Fibroblast of lung (primary cell): ENCODE measurements around the gene PTPRM. TPM values are rescaled to one million over a fixed set of nuclear protein-coding genes. Genes with fewer than 3 reads are reported as not detected.

ENCODE experiments used
- DNase-seq, 2 donors: peaks; one replicate each; pipeline versions ENCODE4 v3.0.0 to v3.0.0-alpha.2; 2010; ENCODE audit warnings: low read depth in 2 of 2
- H2AFZ ChIP-seq: 2 replicates; pipeline ENCODE4 v1.5.1; 2012; ENCODE audit warnings: low read length, control low read depth, inconsistent platforms
- H3K27ac ChIP-seq: 2 replicates; pipeline ENCODE4 v1.5.1; 2011; ENCODE audit warnings: low read length, control low read depth; ENCODE audit not compliant: insufficient read depth
- H3K27me3 ChIP-seq: 2 replicates; pipeline ENCODE4 v1.5.1; 2011; ENCODE audit warnings: mild to moderate bottlenecking, low read length; ENCODE audit not compliant: control insufficient read depth, insufficient read depth
- H3K36me3 ChIP-seq: 2 replicates; pipeline ENCODE4 v1.5.1; 2011; ENCODE audit warnings: low read length; ENCODE audit not compliant: control insufficient read depth, insufficient read depth
- H3K4me1 ChIP-seq: 2 replicates; pipeline ENCODE4 v1.5.1; 2011; ENCODE audit warnings: low read length; ENCODE audit not compliant: control insufficient read depth, insufficient read depth; ENCODE audit errors: extremely low read depth
- H3K4me2 ChIP-seq: 2 replicates; pipeline ENCODE4 v1.5.1; 2011; ENCODE audit warnings: low read length, control low read depth; ENCODE audit not compliant: insufficient read depth; ENCODE audit errors: extremely low read depth
- H3K4me3 ChIP-seq, 4 experiments: fragments of 200-600 bp in 1 of 4; sonication (generic) in 1 of 4; replicated peaks in 1 of 4; 2 replicates each; pipeline ENCODE4 v1.5.1; 2011 to 2016; ENCODE audit warnings: low read length in 4 of 4, low read depth in 3 of 4, mild to moderate bottlenecking in 3 of 4, control low read depth in 2 of 4, inconsistent platforms in 1 of 4, mixed read lengths in 1 of 4; ENCODE audit not compliant: insufficient read depth in 1 of 4; ENCODE audit errors: control extremely low read depth in 1 of 4
- H3K79me2 ChIP-seq: 2 replicates; pipeline ENCODE4 v1.5.1; 2012; ENCODE audit warnings: mild to moderate bottlenecking, low read length, inconsistent platforms; ENCODE audit not compliant: control insufficient read depth, insufficient read depth
- H3K9ac ChIP-seq: 2 replicates; pipeline ENCODE4 v1.5.1; 2011; ENCODE audit warnings: mild to moderate bottlenecking, low read length, control low read depth; ENCODE audit not compliant: insufficient read depth
- H3K9me3 ChIP-seq: 2 replicates; pipeline ENCODE4 v1.5.1; 2012; ENCODE audit warnings: low read depth, low read length; ENCODE audit not compliant: control insufficient read depth, insufficient read depth
- H4K20me1 ChIP-seq: 2 replicates; pipeline ENCODE4 v1.5.1; 2011; ENCODE audit warnings: low read length; ENCODE audit not compliant: control insufficient read depth, insufficient read depth; ENCODE audit errors: extremely low read depth
- CTCF ChIP-seq, 2 donors: IDR thresholded peaks in 1 of 2; conservative IDR thresholded peaks in 1 of 2; 1 replicate in 1 of 2; 2 replicates in 1 of 2; pipeline ENCODE4 v1.5.1; 2011 to 2012; ENCODE audit warnings: low read length in 2 of 2, control low read depth in 1 of 2, inconsistent platforms in 1 of 2, low read depth in 1 of 2, mild to moderate bottlenecking in 1 of 2
- EZH2 ChIP-seq: IDR thresholded peaks from 2 replicates; pipeline ENCODE4 v1.5.1; 2012; ENCODE audit warnings: low read length, control low read depth, mild to moderate bottlenecking; ENCODE audit errors: missing control alignments
- polyA plus RNA-seq, 2 donors: library from polyadenylated mRNA; depleted of rRNA in 1 of 2; stranded (reverse) in 1 of 2; unstranded in 1 of 2; fragments of >200 nt; gene quantifications; 2 replicates each; pipeline ENCODE4 v1.2.1, GENCODE V29; 2011 to 2012; ENCODE audit warnings: missing spikeins in 1 of 2
- total RNA-seq: library from RNA; depleted of rRNA; stranded (reverse); fragments of >200 nt; gene quantifications from 2 replicates; pipeline ENCODE4 v1.2.1, GENCODE V29; 2014

Gene PTPRM
- total and polyA plus RNA-seq, 2 donors (not counting 1 experiment from before 2014, with no cell fraction given) = 86.6 to 87.0 TPM

- peak; percentile 71 to 73 for DNase-seq
- H4K20me1 ChIP-seq = no peaks in the 10 kb centered on the region
- no peaks in the 10 kb centered on the region for H3K27me3 ChIP-seq
- no peak overlapping the region for H3K27ac ChIP-seq
- no peak overlapping the region for H3K4me3 ChIP-seq
- H3K9me3 ChIP-seq = no peaks in the 10 kb centered on the region
- H3K79me2 ChIP-seq = no peaks in the 10 kb centered on the region
- H3K4me1 ChIP-seq = no peaks in the 10 kb centered on the region
- H2AFZ ChIP-seq = no peak overlapping the region
- TF ChIP-seq EZH2 (no peak), CTCF (conservative IDR thresholded peaks at IDR 0.05 in 1 of 2, IDR thresholded peaks at IDR 0.05 in 1 of 2; ENCODE audit: low read depth in 1 of 2, low read length in 2 of 2) (no peak)
- H3K36me3 ChIP-seq = no peaks in the 10 kb centered on the region
- H3K9ac ChIP-seq = no peak overlapping the region
- H3K4me2 ChIP-seq = no peak overlapping the region
These were observed 716.9 kb downstream of the PTPRM start for GRCh38 chr18:8283891-8284585.

- peak in 1 of 2 donors; percentile 25 for DNase-seq
These were observed 719.2 kb downstream of the PTPRM start for GRCh38 chr18:8286303-8286702.

More at GRCh38 chr18:8286303-8286702, 719.2 kb downstream of the PTPRM start:
- Histone ChIP-seq H3K4me3 (no peak overlapping the region), H3K36me3 (no peaks in the 10 kb centered on the region), H3K79me2 (no peaks in the 10 kb centered on the region), H3K9ac (no peak overlapping the region), H3K4me2 (no peak overlapping the region), H4K20me1 (no peaks in the 10 kb centered on the region), H3K27me3 (no peaks in the 10 kb centered on the region), H3K9me3 (no peaks in the 10 kb centered on the region), H3K27ac (no peak overlapping the region), H2AFZ (no peak overlapping the region), H3K4me1 (no peaks in the 10 kb centered on the region)
- TF ChIP-seq EZH2 (no peak), CTCF (conservative IDR thresholded peaks at IDR 0.05 in 1 of 2, IDR thresholded peaks at IDR 0.05 in 1 of 2; ENCODE audit: low read depth in 1 of 2, low read length in 2 of 2) (no peak)
